Upper lobe of right lung (tissue), 1 donor: ENCODE data around the gene ZNRF1. TPM values are rescaled to one million over a fixed set of nuclear protein-coding genes. Genes with fewer than 3 reads are reported as not detected.

ENCODE experiments used
- ATAC-seq: fragments of 200-7000 bp; cut with Tn5 transposase; one replicate; pipeline ENCODE4 v1.9.1; 2020; ENCODE audit warnings: mild to moderate bottlenecking, moderate library complexity
- DNase-seq: peaks from one replicate; pipeline ENCODE4 v3.0.0-alpha.2; 2020
- H3K27ac ChIP-seq: fragments of 200-600 bp; one replicate; pipeline ENCODE4 v1.8.0; 2022
- H3K27me3 ChIP-seq: fragments of 200-600 bp; one replicate; pipeline ENCODE4 v1.8.0; 2022; ENCODE audit warnings: mild to moderate bottlenecking
- H3K36me3 ChIP-seq: fragments of 200-600 bp; one replicate; pipeline ENCODE4 v1.8.0; 2022
- H3K4me1 ChIP-seq: fragments of 200-600 bp; one replicate; pipeline ENCODE4 v1.8.0; 2022
- H3K4me3 ChIP-seq: fragments of 200-600 bp; one replicate; pipeline ENCODE4 v1.8.0; 2022; ENCODE audit warnings: mild to moderate bottlenecking
- H3K9me3 ChIP-seq: fragments of 200-600 bp; one replicate; pipeline ENCODE4 v1.8.0; 2022
- intact Hi-C: fragments of 100-400 bp; cut with DNase I; formaldehyde crosslinking; loops from one replicate; pipeline ENCODE4 v1.11.0; 2022
- total RNA-seq: library from RNA; stranded (reverse); fragmentation: NEBNext Ultra II Directional; extraction: Animal tissue kit (Norgen Biotek cat#: 25700); gene quantifications from one replicate; pipeline ENCODE4 v1.2.1, GENCODE V29; 2021
- TF ChIP-seq, protein P1 (sequence below): fragments of 200-600 bp; IDR thresholded peaks from one replicate; pipeline ENCODE4 v1.8.0; 2022; ENCODE audit warnings: antibody characterized with exemption
- donor health status: DM: no; HTN: yes; CAD: no; lungs with severe emphysema.

ZNRF1 gene
- total RNA-seq, 1 donor from 2014 or later, result 21.3 TPM

DNA sequence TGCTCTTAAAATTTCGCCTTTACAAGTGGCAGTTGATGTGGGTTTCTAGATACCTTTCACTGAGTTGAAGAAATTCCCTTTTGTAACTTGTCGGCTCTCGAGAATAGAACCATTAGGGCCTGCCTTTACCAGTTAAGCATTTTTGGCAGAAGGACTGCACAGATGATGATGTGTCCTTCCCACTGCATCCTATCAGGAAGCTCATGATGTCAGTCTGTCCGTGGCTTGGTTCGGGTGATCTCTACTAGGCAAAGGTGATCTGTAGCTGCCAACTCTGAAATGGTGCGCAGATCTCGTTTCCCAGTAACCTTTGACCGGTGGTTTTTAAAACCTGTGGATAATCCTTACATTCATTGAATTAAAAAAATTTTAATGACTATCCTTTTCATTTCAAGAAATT, 49.7 kb downstream of the ZNRF1 start:
- ATAC-seq, result no peak
- H3K4me3 ChIP-seq, result no peak overlapping the region
- no peaks in the 10 kb centered on the region for H3K27me3 ChIP-seq
- H3K4me1 ChIP-seq, result peaks cover 23% of the 10 kb centered on the region
- no peak overlapping the region for H3K27ac ChIP-seq
- H3K36me3 ChIP-seq, result no peaks in the 10 kb centered on the region
- H3K9me3 ChIP-seq, result no peaks in the 10 kb centered on the region
- intact Hi-C loops, result no loop called here
- DNase-seq, result no peak
- TF ChIP-seq, protein P1, sequence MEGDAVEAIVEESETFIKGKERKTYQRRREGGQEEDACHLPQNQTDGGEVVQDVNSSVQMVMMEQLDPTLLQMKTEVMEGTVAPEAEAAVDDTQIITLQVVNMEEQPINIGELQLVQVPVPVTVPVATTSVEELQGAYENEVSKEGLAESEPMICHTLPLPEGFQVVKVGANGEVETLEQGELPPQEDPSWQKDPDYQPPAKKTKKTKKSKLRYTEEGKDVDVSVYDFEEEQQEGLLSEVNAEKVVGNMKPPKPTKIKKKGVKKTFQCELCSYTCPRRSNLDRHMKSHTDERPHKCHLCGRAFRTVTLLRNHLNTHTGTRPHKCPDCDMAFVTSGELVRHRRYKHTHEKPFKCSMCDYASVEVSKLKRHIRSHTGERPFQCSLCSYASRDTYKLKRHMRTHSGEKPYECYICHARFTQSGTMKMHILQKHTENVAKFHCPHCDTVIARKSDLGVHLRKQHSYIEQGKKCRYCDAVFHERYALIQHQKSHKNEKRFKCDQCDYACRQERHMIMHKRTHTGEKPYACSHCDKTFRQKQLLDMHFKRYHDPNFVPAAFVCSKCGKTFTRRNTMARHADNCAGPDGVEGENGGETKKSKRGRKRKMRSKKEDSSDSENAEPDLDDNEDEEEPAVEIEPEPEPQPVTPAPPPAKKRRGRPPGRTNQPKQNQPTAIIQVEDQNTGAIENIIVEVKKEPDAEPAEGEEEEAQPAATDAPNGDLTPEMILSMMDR, result no peak

DNA sequence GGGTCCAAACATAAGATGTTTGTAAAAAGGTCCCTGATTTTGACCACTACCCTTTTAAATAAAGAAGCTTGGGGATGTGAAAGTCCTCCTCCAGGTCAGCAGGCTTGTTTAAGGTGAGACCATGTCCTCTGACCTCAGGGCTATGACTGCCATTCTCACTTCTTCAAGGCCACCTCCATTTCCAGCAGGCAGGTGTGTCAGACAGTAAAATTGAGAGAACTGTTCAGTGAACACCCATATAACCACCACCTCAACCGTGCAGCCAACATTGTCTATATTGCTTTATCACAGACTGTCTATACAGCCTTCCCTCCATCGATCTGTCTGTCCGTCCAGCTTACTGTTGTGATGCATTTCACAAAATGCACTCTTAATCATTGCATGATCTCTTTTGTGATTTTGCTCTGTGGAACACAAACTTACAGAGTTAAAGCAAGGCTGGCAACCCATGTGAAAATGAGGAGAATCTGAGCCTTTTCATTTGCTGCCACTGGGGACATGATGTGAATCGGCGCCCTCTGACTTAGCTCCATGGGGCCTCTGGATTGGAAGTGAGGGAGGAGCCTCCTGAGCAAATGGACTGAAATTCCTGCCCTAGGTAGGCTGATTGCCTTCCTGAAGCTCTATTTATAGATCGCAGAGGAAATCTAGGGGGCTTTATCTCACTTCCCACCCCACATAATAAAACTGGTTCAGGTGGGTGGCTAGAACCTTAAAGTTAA, 53.8 kb downstream of the ZNRF1 start:
- peaks cover 8% of the 10 kb centered on the region for H3K4me1 ChIP-seq
- H3K4me3 ChIP-seq, result no peak overlapping the region
- TF ChIP-seq, protein P1, result no peak
- H3K9me3 ChIP-seq, result no peaks in the 10 kb centered on the region
- intact Hi-C loops, result no loop called here
- no peak for DNase-seq
- no peaks in the 10 kb centered on the region for H3K27me3 ChIP-seq
- no peak for ATAC-seq
- no peaks in the 10 kb centered on the region for H3K36me3 ChIP-seq
- no peak overlapping the region for H3K27ac ChIP-seq

DNA sequence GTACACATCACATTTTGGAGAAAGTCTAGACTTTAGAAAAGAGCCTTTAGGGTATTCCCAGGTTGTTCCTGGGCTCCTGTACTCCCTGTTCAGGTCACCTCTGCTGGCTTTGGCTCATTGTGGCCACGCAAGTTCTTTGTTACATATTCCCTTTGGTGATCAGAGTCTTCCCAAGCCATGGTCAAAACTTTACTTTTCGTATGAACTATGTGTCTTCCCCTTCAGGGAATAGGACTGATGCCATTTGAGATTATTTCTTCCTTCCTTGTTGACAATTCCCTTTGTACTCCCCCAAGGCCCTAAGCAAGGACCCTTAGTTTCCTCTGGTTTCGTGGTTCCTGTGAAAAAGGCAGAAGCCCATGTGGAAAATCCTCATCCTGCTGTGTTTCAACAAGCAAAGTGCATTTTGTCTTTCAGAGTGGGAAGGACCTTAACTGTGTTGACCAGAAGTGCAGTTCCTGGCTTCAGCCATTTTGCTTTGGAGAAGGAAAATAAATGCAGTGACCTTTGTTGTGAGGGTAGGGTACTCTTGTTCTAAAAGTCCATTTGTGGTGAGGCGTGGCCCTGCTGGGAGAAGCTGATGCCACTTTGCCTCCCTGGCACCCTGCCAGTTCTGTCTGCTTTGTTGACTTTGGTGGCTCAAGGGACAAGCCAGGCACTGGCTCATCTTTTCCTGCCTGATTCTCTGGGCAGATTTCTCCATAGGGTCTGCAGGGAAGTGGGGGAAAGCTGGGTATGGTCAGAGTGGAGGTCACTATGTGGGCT, 55.1 kb downstream of the ZNRF1 start:
- H3K9me3 ChIP-seq, result no peaks in the 10 kb centered on the region
- H3K4me1 ChIP-seq, result peaks cover 8% of the 10 kb centered on the region
- H3K36me3 ChIP-seq, result no peaks in the 10 kb centered on the region
- intact Hi-C loops, result no loop called here
- no peak for DNase-seq
- TF ChIP-seq, protein P1, result no peak
- no peak overlapping the region for H3K4me3 ChIP-seq
- ATAC-seq, result peak; percentile 29
- no peaks in the 10 kb centered on the region for H3K27me3 ChIP-seq
- H3K27ac ChIP-seq, result no peak overlapping the region

DNA sequence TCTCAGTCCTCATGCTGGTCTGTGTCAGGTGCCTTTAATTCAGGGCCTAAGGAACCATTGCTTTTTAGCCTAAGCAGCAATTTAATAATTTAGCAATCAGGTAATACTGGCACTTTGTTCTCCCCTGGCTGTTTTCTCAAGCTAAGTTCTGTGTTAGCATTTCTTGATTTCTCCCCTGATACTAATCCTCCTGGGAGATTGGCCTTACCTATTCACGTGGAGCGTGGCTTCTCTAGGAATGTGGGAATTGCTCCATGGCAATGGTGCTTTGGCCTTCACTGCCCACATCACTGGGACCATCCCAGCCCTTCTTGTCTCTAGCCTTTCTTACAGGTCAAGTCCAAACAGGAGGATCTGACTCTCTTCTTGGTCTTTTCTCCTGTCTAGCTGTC, 55.7 kb downstream of the ZNRF1 start:
- no peak for DNase-seq
- H3K36me3 ChIP-seq, result no peaks in the 10 kb centered on the region
- H3K4me3 ChIP-seq, result no peak overlapping the region
- no peaks in the 10 kb centered on the region for H3K9me3 ChIP-seq
- H3K27ac ChIP-seq, result no peak overlapping the region
- intact Hi-C loops, result no loop called here
- no peaks in the 10 kb centered on the region for H3K27me3 ChIP-seq
- peaks cover 8% of the 10 kb centered on the region for H3K4me1 ChIP-seq
- TF ChIP-seq, protein P1, result no peak
- no peak for ATAC-seq

DNA sequence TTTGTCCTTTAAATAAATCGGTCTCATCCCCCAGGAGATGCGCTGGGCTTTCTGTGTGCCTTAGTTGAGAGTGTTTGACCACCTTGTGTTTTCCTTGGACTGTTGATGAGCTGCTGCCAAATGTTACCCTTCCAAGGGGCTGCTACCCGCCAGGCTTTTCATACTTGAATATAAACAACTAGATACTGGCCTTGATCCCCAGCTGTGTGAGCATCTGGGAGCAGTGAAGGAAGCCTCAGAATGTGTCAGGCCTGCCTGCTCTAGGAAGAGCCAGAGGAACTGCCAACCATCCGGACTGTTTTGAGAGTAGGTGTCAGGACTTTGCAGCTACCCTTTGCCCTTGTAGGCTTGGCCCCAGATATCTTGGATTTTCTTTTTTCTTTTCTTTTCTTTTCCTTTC, 60.0 kb downstream of the ZNRF1 start:
- Histone ChIP-seq H3K27ac (no peak overlapping the region), H3K4me3 (no peak overlapping the region), H3K4me1 (peaks cover 25% of the 10 kb centered on the region), H3K9me3 (no peaks in the 10 kb centered on the region), H3K36me3 (no peaks in the 10 kb centered on the region), H3K27me3 (no peaks in the 10 kb centered on the region)
- peak; percentile 27 for ATAC-seq
- TF ChIP-seq, protein P1, result no peak
- intact Hi-C loops, result no loop called here
- DNase-seq, result no peak
